GM21576 (cell line): ENCODE measurements around the gene CRPPA.
A peak's percentile ranks its signal among the peaks of the same experiment; 100 is the strongest.

Experiments
- ATAC-seq: cut with Tn5 transposase; IDR thresholded peaks from one replicate; pipeline ENCODE4 v1.9.1; 2021; ENCODE audit warnings: mild to moderate bottlenecking, moderate library complexity; ENCODE audit not compliant: unreplicated experiment

CRPPA gene

GRCh38 chr7:16428182-16428581, 6.8 kb upstream of the CRPPA start:
- no peak for ATAC-seq

GRCh38 chr7:16423761-16424160, 2.4 kb upstream of the CRPPA start:
- ATAC-seq: no peak

- ATAC-seq: no peak
Measured at GRCh38 chr7:16422917-16423316, 1.6 kb upstream of the CRPPA start.

- no peak for ATAC-seq
Measured at GRCh38 chr7:16422103-16422435, 731 bp upstream of the CRPPA start.

- peak; percentile 86 for ATAC-seq
Measured at GRCh38 chr7:16420649-16421332, 547 bp downstream of the CRPPA start.

- ATAC-seq: no peak
Measured at GRCh38 chr7:16420329-16420648, 1.0 kb downstream of the CRPPA start.

- ATAC-seq: no peak
Measured at GRCh38 chr7:16419859-16420258, 1.5 kb downstream of the CRPPA start.

GRCh38 chr7:16419126-16419525, 2.2 kb downstream of the CRPPA start:
- no peak for ATAC-seq

- ATAC-seq: no peak
Measured at GRCh38 chr7:16417906-16418305, 3.4 kb downstream of the CRPPA start.

GRCh38 chr7:16416289-16417282, 4.8 kb downstream of the CRPPA start:
- ATAC-seq: no peak

- no peak for ATAC-seq
Measured at GRCh38 chr7:16412274-16413254, 8.8 kb downstream of the CRPPA start.

- no peak for ATAC-seq
Measured at GRCh38 chr7:16411391-16411790, 9.9 kb downstream of the CRPPA start.

- ATAC-seq: no peak
Measured at GRCh38 chr7:16409777-16410176, 11.6 kb downstream of the CRPPA start.

- no peak for ATAC-seq
Measured at GRCh38 chr7:16404636-16405035, 16.7 kb downstream of the CRPPA start.

GRCh38 chr7:16403475-16403874, 17.9 kb downstream of the CRPPA start:
- no peak for ATAC-seq

GRCh38 chr7:16402940-16403339, 18.4 kb downstream of the CRPPA start:
- ATAC-seq: no peak

GRCh38 chr7:16402091-16402490, 19.2 kb downstream of the CRPPA start:
- ATAC-seq: no peak

- no peak for ATAC-seq
Measured at GRCh38 chr7:16400893-16401275, 20.5 kb downstream of the CRPPA start.

- ATAC-seq: no peak
Measured at GRCh38 chr7:16399916-16400892, 21.1 kb downstream of the CRPPA start.

- no peak for ATAC-seq
Measured at GRCh38 chr7:16399265-16399831, 22.0 kb downstream of the CRPPA start.
